ENCODE measurements around the gene MYO19. TPM values are rescaled to one million over a fixed set of nuclear protein-coding genes. Genes with fewer than 3 reads are reported as not detected.
"Not testable (repeated sequence)": the region's sequence is repeated elsewhere in the genome, so short reads cannot be mapped to it uniquely, and the experiment has no call there.

The MYO19 gene
- total RNA-seq, 1 donor from 2014 or later: 37.1 TPM

DNA sequence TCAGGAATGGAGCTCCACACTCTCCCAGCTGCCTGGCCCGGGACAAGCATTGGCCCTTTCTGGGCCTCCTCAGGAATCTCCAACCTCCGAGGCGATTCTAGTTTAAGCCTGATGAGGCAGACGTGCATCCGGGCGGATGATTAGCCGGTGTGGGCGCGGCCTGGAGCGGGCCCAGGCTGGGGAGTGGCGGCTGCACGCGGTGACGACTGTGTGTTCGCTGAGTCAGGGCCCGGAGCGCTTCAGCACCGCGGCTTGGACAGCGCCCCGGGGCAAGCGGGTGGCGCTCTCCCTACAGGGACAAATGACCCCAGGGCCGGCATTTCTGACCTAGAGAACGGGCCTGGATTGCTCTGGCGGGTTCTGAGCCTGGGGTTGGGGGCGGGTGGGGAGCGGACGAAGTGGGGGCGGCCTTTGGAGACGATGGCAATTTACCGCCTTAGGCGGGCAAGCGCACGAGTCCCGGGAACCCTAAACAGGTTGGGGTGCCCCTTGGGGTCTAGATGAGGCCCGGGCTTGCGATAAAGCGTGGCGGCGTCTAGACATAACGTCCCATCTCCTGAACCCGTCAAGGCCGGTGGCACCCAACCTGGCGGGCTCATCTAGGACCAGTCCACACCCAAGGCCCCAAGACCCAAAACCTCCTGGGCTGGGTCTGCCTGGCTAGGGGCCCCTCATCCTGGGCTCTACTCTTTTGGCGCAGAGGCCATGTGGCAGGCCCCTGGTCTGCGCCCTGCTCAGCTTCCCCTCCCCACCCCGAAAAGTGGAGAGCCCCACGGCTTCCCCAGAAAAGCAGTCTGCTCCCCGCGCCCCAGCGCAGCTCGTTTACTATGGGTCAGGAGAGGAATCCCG lies 70.5 kb downstream of the MYO19 start:
- peak; percentile 76 for DNase-seq (ENCODE audit: low spot score)

DNA sequence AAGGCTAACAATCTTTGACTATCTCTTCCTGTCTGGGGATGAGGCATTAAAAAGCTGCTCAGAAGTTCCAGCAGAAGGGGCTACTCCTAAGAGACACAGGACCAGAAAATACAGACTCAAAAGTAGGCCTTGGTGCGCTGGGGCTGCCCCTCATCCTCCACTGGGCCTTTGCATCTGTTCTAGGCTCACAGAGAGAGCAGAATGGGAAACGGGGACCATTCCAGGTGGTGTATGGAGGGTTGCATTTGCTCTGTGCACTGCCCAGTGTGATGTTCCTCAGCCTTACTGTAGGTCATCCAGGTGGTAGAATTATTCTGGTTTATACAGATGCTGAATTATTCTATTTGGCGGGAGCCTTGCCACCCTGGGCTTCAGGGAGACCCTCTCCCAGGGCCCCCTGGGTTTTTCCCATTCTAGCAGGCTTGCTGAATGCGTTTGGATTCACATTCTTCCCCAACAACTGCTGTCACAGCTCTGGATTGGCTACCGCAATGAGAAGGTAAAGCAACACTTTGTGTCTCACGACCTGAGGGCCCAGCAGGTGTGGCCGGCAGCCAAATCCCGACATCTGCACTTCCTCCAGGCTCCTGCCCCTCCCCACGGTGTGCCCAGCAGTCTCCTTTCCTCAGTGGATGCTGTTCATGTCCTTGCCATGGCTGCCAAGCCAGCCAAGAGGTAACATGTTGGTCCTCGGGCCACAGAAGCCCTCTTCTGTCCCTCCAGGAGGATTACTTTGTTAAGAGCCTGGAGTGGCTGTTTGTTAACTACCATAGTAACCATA lies 73.1 kb downstream of the MYO19 start:
- no peak for DNase-seq (ENCODE audit: low spot score)

DNA sequence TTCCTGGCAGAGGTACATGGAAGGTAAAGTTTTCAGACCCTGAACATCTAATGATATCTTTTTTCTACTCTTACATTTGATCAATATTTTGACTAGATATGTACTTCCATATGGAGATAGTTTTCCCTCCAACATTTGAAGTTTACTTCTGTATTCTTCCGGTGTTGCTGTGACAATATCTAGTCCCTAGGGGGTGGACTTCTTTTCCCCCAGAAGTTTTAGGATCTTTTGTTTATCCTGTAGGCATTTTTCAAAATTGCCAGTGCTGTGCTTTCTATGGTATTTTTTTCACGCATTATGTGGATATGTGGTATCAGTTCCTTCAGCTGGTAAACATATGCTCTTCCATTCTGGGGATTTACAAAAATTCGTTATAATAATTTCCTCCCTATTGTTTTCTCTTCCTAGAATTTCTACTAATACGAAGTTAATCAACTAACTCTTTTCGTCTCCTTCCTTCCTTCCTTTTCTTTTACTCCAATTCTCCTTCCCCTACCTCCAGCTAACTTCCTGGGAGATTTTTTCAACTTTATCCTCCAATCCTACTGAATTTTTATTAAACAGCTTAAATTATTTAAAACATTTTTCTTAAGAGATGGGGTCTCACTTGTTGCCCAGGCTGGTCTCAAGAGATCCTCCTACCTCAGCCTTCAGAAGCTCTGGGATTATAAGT lies 74.3 kb downstream of the MYO19 start:
- DNase-seq (ENCODE audit: low spot score): no peak

DNA sequence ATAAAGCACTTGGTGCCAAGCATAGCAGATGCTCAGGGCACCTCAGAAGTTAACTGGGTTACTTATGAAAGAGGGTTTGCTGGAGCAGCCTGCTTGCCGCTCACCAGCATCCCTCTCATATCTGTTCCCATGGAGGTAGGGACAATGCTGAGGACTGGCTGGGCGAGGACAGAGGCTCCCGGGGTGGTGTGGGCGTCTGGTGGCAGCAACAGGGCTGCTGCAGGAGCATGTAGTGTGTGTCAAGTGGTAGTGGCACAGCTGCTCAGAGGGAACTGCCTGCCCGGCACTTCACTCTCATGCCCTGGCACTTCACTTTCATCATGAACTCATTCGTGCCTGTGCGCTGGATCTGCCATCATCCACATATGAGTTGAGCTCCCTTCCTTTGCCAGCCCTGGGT lies 75.1 kb downstream of the MYO19 start:
- no peak for DNase-seq (ENCODE audit: low spot score)

DNA sequence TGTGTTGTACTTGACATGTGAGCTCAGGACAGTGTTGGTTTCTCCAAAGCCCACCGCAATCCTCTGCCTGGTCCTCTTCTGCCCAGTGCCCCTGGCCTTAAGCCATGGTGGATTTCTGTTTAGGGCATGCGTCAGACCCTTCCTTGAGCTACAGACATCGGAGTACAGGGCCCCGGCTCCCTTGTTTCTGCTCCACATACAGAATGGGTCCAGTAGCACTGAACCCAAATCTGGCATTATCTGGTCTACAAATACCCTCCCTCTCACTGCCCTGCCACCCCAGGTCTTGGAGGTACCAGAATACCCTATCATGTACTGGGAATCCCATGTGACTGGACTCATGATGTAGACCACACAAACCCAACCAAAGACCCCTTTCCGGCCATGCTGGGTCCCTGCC lies 75.6 kb downstream of the MYO19 start:
- no peak for DNase-seq (ENCODE audit: low spot score)

DNA sequence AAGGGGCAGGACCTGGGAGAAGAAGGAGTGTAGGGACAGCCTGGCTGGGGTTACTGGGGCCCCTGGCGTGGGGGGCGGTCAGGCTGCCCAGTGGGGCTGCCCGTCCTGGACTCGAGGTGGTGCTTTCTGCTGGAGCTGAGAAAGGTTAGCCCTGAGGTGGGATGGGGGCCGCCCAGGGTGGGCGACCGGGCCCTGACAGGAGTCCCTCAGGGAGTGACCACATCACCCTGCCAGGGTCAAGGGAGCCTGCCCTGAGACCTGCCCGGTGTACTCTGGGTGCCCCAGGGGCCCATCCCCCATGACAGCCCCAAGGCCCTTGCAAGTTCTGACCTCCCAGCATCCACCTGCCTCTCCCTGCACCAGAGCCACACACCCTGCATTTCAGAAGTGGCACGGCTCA lies 77.0 kb downstream of the MYO19 start:
- DNase-seq (ENCODE audit: low spot score): not testable (repeated sequence)

DNA sequence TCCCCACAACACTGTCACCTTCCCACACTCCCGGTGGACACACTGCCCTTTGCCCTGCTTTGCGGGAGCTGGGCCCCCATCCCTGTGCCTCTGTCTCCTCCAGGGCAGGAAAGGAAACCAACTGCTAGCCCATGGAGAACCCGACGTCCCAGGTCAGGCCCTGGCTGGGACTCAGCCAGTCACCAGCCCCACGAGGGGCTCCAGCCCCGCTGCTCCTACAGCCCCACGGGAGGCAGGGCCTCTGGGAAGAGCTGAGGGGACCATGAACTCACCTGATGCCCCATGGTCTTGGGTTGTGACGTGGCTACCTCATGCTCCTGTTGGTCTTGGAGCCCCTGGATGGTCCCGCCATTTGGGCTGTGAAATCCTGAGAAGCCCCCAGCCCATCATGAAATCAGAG lies 81.8 kb downstream of the MYO19 start:
- DNase-seq (ENCODE audit: low spot score): not testable (repeated sequence)

DNA sequence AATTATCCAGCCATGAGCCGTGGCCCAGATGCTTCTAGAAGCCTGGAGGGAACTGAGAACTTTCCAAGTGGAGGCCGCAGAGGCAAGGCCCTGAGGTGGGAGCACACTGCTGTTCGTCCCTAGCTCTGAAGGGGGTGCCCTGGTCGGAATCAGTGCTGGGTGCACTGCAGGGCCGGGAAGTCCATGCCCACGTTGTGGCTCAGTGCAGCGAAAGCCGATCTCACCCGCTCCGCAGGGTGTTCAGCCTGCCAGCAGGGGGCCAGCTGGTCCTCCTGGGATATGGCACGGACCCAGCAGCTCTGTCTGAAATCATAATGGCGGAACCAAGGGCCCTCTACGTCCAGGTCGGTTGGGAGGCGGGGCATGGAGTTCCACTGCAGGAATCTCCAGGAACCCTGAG lies 84.7 kb downstream of the MYO19 start:
- not testable (repeated sequence) for DNase-seq (ENCODE audit: low spot score)

Other genes with a start within 250 kb of the MYO19 start
- gene TBC1D3G, start 211.0 kb downstream of the MYO19 start, total RNA-seq (ENCODE audit: insufficient read depth, low replicate concordance): 1.4 TPM
- gene TBC1D3H, start 146.4 kb downstream of the MYO19 start, total RNA-seq (ENCODE audit: insufficient read depth, low replicate concordance): 1.4 TPM
- 11.3 TPM for gene ZNHIT3, start 48.2 kb downstream of the MYO19 start, total RNA-seq (ENCODE audit: insufficient read depth, low replicate concordance)
- 8.2 TPM for gene PIGW, start 119 bp upstream of the MYO19 start, total RNA-seq (ENCODE audit: insufficient read depth, low replicate concordance)
- 86.9 TPM for gene GGNBP2, start 10.1 kb upstream of the MYO19 start, total RNA-seq (ENCODE audit: insufficient read depth, low replicate concordance)
- 20.2 TPM for gene DHRS11, start 57.0 kb upstream of the MYO19 start, total RNA-seq (ENCODE audit: insufficient read depth, low replicate concordance)
- 12.0 TPM for gene MRM1, start 66.7 kb upstream of the MYO19 start, total RNA-seq (ENCODE audit: insufficient read depth, low replicate concordance)

Data from umbilical cord (tissue), 2 donors.